ENCODE measurements around the gene GAS7. TPM values are rescaled to one million over a fixed set of nuclear protein-coding genes. Genes with fewer than 3 reads are reported as not detected.

The GAS7 gene
- total and polyA plus RNA-seq, 2 experiments from 2014 or later: 1.9 to 10.7 TPM

DNA sequence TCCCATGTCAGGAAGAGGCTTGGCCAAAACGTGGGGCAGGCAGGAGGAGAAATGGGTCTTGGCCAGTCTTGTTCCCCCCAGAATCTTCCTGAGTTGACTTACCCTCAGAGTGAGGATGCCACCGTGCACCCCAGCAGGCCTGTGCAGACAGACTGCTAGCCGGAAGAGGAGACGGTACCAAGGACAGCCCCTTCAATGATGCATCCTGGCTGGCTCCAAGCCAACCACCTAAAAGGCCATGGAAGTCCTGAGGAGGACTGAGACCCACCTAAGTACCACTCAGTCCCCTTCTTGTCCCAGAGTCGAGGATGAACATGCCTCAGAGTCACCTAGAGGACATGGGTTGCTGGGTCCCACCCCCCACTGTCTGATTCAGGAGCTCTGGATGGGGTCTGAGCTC is 246.6 kb downstream of the GAS7 start (continued):
- TF ChIP-seq, protein P1, sequence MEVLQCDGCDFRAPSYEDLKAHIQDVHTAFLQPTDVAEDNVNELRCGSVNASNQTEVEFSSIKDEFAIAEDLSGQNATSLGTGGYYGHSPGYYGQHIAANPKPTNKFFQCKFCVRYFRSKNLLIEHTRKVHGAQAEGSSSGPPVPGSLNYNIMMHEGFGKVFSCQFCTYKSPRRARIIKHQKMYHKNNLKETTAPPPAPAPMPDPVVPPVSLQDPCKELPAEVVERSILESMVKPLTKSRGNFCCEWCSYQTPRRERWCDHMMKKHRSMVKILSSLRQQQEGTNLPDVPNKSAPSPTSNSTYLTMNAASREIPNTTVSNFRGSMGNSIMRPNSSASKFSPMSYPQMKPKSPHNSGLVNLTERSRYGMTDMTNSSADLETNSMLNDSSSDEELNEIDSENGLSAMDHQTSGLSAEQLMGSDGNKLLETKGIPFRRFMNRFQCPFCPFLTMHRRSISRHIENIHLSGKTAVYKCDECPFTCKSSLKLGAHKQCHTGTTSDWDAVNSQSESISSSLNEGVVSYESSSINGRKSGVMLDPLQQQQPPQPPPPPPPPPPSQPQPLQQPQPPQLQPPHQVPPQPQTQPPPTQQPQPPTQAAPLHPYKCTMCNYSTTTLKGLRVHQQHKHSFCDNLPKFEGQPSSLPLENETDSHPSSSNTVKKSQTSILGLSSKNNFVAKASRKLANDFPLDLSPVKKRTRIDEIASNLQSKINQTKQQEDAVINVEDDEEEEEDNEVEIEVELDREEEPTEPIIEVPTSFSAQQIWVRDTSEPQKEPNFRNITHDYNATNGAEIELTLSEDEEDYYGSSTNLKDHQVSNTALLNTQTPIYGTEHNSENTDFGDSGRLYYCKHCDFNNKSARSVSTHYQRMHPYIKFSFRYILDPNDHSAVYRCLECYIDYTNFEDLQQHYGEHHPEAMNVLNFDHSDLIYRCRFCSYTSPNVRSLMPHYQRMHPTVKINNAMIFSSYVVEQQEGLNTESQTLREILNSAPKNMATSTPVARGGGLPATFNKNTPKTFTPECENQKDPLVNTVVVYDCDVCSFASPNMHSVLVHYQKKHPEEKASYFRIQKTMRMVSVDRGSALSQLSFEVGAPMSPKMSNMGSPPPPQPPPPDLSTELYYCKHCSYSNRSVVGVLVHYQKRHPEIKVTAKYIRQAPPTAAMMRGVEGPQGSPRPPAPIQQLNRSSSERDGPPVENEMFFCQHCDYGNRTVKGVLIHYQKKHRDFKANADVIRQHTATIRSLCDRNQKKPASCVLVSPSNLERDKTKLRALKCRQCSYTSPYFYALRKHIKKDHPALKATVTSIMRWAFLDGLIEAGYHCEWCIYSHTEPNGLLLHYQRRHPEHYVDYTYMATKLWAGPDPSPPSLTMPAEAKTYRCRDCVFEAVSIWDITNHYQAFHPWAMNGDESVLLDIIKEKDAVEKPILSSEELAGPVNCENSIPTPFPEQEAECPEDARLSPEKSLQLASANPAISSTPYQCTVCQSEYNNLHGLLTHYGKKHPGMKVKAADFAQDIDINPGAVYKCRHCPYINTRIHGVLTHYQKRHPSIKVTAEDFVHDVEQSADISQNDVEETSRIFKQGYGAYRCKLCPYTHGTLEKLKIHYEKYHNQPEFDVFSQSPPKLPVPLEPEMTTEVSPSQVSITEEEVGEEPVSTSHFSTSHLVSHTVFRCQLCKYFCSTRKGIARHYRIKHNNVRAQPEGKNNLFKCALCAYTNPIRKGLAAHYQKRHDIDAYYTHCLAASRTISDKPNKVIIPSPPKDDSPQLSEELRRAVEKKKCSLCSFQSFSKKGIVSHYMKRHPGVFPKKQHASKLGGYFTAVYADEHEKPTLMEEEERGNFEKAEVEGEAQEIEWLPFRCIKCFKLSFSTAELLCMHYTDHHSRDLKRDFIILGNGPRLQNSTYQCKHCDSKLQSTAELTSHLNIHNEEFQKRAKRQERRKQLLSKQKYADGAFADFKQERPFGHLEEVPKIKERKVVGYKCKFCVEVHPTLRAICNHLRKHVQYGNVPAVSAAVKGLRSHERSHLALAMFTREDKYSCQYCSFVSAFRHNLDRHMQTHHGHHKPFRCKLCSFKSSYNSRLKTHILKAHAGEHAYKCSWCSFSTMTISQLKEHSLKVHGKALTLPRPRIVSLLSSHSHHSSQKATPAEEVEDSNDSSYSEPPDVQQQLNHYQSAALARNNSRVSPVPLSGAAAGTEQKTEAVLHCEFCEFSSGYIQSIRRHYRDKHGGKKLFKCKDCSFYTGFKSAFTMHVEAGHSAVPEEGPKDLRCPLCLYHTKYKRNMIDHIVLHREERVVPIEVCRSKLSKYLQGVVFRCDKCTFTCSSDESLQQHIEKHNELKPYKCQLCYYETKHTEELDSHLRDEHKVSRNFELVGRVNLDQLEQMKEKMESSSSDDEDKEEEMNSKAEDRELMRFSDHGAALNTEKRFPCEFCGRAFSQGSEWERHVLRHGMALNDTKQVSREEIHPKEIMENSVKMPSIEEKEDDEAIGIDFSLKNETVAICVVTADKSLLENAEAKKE (CRISPR knock-in tag; IDR thresholded peaks at IDR 0.05): no peak
- no peak for TF ChIP-seq EZH2phosphoT487 (IDR thresholded peaks at IDR 0.05; ENCODE audit: unreplicated experiment)
- no peak for TF ChIP-seq POLR2AphosphoS5 (IDR thresholded peaks at IDR 0.05; ENCODE audit: low read depth)
- no peak for TF ChIP-seq ZNF114 (CRISPR knock-in tag; IDR thresholded peaks at IDR 0.05)
- no peak for TF ChIP-seq EZH2 (IDR thresholded peaks at IDR 0.05; ENCODE audit: low read depth, unreplicated experiment)
- TF ChIP-seq NANOG (IDR thresholded peaks at IDR 0.05; ENCODE audit: borderline replicate concordance): no peak
- TF ChIP-seq, protein P2, sequence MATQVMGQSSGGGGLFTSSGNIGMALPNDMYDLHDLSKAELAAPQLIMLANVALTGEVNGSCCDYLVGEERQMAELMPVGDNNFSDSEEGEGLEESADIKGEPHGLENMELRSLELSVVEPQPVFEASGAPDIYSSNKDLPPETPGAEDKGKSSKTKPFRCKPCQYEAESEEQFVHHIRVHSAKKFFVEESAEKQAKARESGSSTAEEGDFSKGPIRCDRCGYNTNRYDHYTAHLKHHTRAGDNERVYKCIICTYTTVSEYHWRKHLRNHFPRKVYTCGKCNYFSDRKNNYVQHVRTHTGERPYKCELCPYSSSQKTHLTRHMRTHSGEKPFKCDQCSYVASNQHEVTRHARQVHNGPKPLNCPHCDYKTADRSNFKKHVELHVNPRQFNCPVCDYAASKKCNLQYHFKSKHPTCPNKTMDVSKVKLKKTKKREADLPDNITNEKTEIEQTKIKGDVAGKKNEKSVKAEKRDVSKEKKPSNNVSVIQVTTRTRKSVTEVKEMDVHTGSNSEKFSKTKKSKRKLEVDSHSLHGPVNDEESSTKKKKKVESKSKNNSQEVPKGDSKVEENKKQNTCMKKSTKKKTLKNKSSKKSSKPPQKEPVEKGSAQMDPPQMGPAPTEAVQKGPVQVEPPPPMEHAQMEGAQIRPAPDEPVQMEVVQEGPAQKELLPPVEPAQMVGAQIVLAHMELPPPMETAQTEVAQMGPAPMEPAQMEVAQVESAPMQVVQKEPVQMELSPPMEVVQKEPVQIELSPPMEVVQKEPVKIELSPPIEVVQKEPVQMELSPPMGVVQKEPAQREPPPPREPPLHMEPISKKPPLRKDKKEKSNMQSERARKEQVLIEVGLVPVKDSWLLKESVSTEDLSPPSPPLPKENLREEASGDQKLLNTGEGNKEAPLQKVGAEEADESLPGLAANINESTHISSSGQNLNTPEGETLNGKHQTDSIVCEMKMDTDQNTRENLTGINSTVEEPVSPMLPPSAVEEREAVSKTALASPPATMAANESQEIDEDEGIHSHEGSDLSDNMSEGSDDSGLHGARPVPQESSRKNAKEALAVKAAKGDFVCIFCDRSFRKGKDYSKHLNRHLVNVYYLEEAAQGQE (IDR thresholded peaks at IDR 0.05; ENCODE audit: unreplicated experiment): no peak
- TF ChIP-seq ZNF331 (CRISPR knock-in tag; IDR thresholded peaks at IDR 0.05; ENCODE audit: low read depth): no peak
- no peak for TF ChIP-seq STAT1 (IDR thresholded peaks at IDR 0.05; ENCODE audit: unreplicated experiment)
- TF ChIP-seq CREB1 (CRISPR knock-in tag; IDR thresholded peaks at IDR 0.05; ENCODE audit: low read depth): no peak
